ENCODE measurements around the gene HTN1.

- TF ChIP-seq ATF3 (IDR thresholded peaks at IDR 0.05) (no peak), CTCF (IDR thresholded peaks at IDR 0.05 in 2 of 3, conservative IDR thresholded peaks at IDR 0.05 in 1 of 3; ENCODE audit: borderline replicate concordance in 1 of 3, insufficient read depth in 1 of 3, low read depth in 2 of 3, low read length in 2 of 3) (no peak), RAD21 (IDR thresholded peaks at IDR 0.05; ENCODE audit: low read depth) (no peak), SIN3A (IDR thresholded peaks at IDR 0.05; ENCODE audit: low read depth) (no peak), POLR2AphosphoS5 (IDR thresholded peaks at IDR 0.05; ENCODE audit: low read depth, low read length) (no peak), YY1 (IDR thresholded peaks at IDR 0.05; ENCODE audit: extremely low read depth, insufficient replicate concordance, low read depth, low read length) (no peak), POLR2A (IDR thresholded peaks at IDR 0.05; ENCODE audit: borderline replicate concordance, extremely low read depth, insufficient read depth, insufficient read length) (no peak), EZH2 (IDR thresholded peaks at IDR 0.05) (no peak), CEBPB (IDR thresholded peaks at IDR 0.05; ENCODE audit: low read depth) (no peak), TCF7L2 (IDR thresholded peaks at IDR 0.05; ENCODE audit: borderline replicate concordance, extremely low read depth, insufficient read depth, insufficient read length) (no peak), ZBTB33 (IDR thresholded peaks at IDR 0.05; ENCODE audit: extremely low read depth, insufficient replicate concordance, low read length) (no peak)
- TF ChIP-seq, protein P1, sequence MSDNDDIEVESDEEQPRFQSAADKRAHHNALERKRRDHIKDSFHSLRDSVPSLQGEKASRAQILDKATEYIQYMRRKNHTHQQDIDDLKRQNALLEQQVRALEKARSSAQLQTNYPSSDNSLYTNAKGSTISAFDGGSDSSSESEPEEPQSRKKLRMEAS (IDR thresholded peaks at IDR 0.05) = no peak
Measured at GRCh38 chr4:70002507-70002906, 47.7 kb upstream of the HTN1 start.

All from HCT116 (cell line).